NCI-H2196 (cell line): ENCODE results near the gene KMT2C.
"Not testable (repeated sequence)": the region's sequence is repeated elsewhere in the genome, so short reads cannot be mapped to it uniquely, and the experiment has no call there.

ENCODE experiments used
- DNase-seq: peaks from one replicate; lab custom pipeline; 2025; ENCODE audit not compliant: unreplicated experiment; lab: John Stamatoyannopoulos, UW

Gene KMT2C

DNA sequence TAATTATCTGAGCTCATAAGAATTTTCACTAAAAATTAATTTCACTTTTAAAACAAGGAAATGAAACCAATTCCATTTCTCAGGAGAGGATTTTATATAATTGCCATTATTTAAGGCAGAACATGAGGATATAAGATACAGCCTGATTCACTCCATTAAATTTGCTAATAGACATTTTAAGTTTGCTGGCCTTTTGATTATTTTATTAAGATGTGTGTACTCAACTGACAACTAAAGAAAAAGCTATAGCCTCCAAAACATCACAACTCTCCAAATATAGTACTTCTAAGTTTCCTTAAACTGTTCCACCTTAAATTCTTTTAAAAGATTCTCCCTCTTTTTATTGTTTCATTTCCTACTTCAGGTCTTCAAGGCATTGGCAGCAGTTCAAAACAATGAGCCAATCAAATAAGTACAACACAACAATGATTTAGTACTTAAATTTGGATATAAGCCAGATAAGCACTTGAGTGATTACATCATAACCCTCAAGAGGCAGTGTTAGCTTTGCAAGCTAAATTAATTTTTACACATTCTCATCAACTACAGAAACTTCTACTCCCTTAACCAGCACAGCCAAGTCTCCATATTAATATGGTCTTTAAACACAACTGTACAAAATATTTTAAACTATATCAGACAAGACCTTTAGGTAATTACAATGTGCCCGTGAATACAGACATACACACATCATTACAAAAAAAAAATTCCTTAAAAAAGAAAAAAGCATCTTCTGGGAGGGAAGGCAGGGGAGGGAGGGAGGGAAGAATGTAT lies 121.8 kb downstream of the KMT2C start:
- DNase-seq, result peak; percentile 65

DNA sequence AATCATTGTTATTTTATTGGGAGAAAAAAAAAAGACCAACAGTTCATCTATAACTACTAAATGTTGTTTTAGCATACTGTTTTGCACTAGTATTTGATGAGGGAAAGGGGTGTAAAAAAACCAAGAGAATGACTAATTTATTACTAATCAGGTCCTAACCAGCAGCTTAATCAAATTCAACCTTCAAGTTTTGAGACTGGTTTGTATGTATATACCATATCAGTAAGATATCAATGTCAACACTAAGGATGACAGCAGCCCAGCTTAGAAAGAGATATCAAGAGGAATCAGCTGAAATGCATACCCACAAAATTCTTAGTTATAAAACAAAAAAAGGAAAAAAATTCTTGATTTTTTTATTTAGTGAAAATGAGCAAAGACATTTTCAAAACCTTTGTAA lies 122.6 kb downstream of the KMT2C start:
- no peak for DNase-seq

DNA sequence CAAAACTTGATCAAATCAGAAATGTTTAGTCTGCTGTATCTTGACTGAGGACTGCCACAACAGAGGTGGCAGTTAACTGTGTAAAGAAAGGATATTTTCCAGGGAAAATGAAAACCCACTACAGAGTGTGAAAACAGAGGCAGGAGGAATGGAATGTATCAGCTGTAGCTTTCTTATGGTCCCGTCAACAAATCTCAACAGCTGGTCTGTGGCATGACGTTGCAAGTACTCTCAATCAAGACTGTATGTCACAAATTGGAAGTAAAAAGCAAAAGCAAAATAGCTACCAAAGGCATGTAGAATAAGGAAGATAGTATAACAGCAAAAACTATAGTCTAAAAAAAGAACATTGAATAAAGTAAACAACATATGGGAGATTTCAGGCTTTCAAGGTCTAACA lies 123.5 kb downstream of the KMT2C start:
- DNase-seq, result no peak

DNA sequence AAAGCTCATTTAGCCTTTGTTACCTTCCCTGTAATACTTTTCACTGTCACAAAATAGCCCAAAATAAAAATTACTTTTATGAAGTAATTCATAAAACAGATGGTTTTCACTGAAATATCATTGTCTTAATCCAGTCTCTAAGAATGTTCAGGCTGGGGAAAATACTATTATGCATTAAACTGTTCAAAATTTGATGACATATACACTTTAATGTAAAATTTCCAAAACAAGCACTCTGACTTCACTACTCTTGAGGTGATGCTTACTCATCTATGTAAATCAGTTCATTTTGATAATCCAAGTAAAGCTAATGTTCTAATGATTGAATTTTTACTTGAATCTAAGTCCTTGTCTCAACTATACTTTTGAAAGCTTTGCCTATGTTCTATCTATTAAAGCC lies 127.9 kb downstream of the KMT2C start:
- DNase-seq, result no peak

DNA sequence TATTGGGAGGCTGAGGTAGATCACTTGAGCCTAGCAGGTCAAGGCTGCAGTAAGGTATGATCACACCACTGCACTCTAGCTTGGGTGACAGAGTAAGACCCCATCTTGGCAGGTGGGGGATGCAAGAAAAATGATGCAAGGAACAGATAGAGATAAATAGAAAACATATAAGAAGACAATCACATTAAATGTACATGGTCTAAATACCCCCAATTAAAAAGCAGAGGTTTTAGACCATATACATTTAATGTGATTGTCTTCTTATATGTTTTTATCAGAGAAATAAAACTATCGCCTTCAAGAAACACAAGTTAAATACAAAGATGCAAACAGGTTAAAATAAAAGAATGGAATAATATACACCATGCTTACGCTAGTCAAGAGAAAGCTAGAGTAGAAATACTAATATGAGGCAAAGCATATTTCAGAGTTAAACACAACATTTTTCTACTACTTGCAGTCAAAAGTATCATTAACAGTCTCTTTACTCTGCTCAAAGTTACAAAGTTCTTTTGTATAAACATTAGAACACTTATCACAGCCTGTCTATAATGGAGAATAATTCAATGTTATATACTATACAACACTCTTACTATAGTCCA lies 136.2 kb downstream of the KMT2C start:
- not testable (repeated sequence) for DNase-seq

DNA sequence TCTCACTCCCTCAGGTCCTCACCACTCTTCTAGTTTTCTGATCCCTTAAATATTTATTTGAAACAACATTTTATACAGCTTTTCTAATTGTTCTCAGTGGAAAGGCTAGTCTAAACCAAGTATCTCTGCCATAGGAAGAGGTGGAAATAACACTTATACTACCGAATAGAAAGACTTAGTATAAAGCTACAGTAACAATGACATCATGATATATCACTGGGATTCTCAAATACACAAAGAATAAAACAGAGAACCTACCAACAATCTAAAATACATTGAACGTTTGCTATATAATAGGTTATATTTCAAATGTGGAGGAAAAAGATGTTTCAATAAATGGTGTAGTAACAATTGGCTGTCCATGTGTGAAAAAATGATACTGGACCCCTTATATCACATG lies 142.9 kb downstream of the KMT2C start:
- DNase-seq, result no peak

DNA sequence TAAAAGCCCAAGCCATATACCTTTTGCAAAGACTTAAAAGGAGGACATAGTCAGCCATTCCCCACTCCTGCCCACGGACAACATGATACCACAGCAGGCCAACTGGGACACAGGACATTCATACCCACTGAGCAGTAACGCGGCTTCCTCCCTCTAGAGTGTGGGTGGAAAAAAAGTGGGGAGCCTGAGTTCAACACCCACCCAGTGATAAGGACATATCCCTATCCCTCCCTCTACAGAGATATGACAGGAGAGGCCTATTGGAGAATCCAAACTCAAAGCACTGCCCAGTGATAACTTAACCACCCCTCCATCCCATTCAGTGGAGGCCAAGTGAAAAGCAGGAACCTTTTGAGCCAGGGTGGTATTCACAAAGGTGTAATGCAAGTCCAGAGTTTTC lies 148.8 kb downstream of the KMT2C start:
- not testable (repeated sequence) for DNase-seq

DNA sequence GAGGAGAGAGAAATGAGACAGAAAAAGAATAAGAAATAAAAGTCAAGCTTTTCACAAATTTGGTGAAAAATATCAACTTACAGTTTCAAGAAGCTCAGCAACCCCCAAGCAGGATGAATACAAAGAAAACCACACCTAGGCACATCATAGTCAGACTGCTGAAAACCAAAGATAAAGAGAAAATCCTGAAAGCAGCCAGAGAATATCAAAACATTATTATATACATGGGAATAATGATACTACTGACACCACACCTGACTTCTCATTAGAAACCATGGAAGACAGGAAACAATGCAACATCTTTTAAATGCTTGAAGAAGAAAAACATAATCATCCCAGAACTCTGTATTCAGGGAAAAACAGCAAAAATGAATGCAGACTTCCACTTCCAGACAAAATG lies 149.6 kb downstream of the KMT2C start:
- DNase-seq, result not testable (repeated sequence)

DNA sequence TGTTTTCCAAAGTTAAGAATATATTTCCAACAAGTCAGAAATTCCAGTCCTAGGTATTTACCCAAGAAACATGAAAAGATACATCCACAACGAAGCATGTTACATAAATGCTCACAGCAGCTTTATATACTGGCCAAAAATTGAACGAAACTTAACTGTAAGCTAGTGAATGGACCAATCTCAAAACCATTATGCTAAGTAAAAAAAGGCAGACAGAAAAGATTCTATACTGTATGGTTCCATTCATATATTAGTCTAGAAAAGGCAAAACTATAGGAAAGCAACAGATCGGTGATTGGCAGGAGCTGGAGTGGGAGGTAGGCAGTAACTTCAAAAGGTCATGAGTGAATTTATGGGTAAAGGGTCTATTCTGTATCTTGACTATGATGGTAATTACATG lies 150.8 kb downstream of the KMT2C start:
- not testable (repeated sequence) for DNase-seq

DNA sequence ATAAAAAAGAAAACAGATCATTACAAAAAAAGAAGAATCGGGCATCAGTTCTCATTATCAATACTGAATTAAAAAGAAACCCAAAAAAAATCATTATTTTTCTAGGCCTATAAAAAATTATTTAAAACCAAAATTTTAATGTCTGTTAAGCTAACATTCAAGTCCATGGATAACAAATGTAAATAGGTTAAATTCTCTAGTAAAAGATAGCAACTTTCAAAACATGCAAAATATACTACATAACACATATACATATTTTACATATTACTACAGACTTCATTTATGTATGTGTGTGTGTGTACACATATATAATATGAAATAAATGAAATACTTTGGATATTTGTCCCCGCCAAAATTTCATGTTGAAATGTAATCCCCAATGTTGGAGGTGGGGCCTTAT lies 158.1 kb downstream of the KMT2C start:
- not testable (repeated sequence) for DNase-seq

DNA sequence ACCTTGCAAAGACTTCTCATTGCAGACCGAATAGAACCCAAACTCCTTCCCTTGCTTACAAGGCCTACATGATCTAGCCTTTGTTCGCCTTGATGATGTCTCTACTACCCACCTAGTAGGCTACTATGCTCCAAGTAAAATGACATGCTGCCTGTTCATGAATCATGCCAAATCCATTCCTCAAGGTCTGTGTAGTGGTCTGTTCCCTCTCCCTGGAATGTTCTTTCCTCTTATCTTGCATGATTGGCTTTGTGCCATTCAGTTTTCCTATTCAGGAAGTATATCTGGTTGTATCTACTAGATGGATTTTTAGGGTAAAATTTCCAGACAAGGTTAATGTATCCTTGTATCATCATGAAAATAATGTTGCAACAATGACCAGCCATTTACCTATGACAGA lies 165.4 kb downstream of the KMT2C start:
- DNase-seq, result not testable (repeated sequence)

DNA sequence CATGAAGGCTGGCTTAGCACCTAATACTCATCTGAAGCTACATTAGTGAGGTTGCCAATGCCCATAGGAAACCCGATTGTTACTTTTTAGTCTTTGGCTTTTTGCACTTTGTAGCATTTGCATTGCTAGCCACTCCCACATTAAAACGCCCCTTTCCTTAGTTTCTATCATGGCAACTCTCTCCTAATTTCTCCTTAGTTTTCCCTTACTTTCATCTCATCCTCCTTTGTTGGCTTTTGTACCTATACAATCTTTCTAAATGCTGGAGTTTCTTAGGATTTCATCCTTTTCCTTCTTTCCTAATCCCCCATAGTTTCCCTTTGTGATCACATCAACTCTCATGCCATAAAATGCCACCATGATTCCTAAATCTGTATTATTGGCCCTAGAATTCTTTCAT lies 168.9 kb downstream of the KMT2C start:
- not testable (repeated sequence) for DNase-seq

DNA sequence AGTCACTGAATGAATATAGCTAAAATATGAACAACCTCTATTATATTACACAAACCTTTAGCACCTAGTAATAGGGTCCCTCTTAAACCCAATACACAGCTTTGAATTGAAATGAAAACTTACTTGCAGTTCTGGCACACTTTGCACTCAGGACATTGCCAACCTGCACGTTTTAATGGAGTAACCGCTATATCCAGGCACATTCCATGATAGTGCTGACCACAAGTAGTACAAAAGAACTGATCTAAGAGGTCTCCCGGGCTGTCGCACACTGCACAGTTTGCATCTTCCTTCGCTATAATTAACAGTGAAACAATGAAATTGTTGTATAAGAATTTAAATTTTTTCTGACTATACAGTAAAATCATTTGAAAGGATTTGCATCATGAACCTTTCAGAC lies 170.9 kb downstream of the KMT2C start:
- DNase-seq, result not testable (repeated sequence)

DNA sequence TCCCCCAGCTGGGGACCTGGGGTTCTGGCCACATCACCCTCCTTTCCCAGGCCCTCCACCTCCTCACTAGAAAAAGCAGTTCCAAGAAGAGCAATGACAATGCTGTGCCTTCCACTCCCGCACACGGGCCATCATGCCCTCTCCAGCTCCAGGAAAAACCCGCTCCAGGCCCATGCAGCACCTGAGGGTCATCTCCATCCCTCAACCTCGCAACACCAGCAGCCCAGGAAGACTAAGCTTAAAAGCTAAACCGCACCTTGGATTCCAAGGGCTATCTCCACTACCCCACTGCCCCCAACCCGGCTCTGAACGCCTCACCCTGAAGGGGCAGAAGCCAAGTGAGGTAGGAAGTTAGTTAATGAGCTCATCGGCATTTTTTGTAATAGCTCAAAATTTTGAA lies 173.7 kb downstream of the KMT2C start:
- DNase-seq, result not testable (repeated sequence)

DNA sequence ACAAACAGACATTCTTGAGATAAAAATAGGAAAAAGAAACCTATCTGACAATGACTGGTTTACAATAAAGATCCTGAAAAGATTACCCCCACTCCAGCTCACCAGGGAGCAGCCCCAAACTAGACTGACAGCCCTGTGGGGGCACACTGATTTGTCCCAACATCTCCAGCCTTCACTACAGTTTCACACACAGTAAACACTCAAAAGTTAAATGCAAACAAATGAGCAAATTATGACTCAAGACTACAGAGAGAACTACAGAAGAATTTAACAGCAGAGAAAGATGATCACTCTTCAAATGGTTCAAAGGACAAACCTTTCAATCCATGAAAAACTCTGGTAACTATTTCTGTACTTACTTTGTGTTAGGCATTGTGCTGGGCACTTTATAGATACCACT lies 176.2 kb downstream of the KMT2C start:
- not testable (repeated sequence) for DNase-seq

DNA sequence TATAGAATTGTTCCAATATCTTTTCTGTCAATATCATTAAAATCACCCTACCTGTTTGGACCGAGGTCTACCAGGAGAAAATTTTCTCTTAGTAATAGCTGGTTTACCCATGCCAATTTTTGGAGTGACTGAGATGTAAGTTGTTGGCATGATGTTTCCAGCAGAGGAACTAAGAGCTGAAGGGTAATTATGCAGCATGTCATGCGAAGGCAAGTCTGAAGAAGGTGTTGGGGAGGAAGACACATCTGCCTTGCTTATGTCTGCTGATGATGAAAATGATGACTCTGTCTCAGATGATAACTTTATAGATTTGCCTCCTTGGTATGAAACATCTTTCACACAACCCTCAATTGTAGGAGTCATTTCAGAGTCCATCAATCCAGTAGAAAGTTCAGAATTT lies 188.0 kb downstream of the KMT2C start:
- DNase-seq, result not testable (repeated sequence)

DNA sequence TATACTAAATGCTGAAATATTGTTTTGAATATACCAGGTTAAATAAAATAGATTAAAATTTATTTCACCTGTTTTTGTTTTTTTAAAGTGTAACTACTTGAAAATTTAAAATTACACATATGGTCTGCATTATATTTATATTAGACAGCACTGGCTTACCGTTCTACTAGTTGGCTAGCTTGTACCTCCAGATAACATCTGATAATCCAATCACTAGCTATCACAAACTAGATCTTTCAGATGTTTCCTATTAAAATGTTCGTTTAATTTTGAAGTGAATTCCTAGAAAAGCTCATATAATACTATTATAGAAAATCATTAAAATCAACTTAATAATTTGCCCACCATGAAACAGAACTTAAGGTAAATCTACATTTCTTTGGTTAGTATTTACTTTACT lies 190.4 kb downstream of the KMT2C start:
- not testable (repeated sequence) for DNase-seq

DNA sequence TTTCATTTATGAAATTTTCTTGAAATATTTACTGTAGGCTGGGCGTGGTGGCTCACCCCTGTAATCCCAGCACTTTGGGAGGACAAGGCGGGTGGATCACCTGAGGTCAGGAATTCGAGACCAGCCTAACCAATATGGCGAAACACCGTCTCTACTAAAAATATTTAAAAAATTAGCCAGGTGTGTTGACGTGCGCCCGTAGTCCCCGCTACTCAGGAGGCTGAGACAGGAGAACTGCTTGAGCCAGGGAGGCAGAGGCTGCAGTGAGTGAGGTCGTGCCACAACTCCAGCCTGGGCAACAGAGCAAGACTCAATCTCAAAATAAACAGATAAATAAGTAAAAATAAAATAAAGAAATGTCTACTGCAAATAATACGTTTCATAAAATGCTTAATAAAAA lies 192.3 kb downstream of the KMT2C start:
- not testable (repeated sequence) for DNase-seq

DNA sequence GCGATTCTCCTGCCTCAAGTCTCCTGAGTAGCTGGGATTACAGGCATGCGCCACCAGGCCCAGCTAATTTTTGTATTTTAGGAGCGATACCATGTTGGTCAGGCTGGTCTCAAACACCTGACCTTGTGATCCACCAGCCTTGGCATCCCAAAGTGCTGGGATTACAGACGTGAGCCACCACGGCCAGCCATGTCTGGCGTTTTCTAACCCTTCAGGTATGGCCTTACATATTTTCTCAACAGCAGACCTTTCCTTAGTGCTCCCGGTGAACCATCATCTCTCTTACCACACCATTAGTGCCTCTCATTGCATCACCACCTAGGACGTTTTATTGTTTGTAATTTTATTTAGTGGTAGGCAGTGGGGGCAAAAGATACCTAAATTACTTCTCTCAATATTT lies 194.5 kb downstream of the KMT2C start:
- not testable (repeated sequence) for DNase-seq

DNA sequence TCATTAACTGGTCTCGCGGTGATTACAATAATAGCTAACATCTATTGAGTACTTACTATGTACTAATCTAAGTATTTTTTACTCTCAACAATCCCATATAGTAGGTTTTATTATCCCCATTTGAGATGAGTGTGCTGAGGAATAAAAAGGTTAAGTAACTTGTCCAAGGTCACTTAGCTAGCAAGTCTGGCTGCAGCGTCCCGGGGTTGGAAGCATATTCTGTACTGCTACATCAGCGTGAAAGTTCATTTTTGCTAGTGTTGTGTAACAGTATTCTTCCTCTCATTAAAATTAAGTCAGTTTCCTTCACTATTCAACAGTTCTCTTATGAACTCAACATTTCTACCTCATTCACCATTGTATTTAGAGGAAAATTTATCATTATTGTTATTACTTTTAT lies 199.5 kb downstream of the KMT2C start:
- DNase-seq, result not testable (repeated sequence)

DNA sequence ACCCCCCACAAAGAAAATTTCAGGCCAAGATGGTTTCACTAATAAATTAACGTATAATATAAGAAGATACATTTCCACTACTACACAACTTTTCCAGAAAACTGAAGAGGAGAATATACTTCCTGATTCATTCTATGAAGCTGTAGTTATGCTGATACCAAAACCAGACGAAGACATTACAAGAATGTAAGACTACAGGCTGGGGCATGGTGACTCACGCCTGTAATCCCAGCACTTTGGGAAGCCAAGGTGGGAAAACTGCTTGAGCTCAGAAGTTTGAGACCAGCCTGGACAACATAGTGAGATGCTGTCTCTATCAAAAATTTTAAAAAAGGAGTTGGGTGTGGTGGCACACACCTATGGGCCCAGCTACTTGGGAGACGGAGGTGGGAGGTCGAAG lies 201.4 kb downstream of the KMT2C start:
- DNase-seq, result not testable (repeated sequence)

DNA sequence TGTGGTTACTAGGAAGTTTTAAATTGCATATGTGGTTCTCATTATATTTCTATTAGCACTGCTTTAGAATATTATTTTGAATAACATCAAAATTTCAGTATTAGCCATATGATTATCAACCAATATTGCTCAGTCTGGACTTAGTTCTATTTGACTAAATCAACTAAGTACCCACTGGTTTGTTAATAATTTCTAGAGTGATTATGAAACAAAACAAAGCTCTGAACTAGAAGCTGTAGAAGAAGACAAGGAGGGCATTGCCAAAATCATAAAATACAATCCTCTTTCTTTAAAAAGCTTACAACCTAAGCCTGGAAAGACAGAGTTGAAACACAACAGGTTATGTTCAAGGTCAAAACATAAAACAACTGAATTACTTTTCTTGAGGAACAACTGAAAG lies 204.7 kb downstream of the KMT2C start:
- DNase-seq, result no peak

DNA sequence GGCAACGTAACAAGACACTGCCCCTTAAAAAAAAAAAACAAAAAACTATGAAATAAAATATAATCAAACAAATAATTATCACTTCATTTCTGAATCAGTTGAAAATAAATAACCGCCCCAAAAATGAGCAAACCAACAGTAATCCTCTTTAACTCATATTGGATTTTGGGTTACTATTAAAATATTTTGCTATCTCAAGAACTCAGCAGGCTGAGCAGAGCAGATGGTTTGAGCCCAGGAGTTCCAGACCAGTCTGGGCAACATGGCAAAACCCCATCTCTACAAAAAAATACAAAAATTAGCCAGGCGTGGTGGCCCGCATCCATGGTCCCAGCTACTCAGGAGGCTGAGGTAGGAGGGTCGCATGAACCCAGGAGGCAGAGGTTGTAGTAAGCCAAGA lies 216.2 kb downstream of the KMT2C start:
- DNase-seq, result not testable (repeated sequence)
